Spleen (tissue), 7 donors: ENCODE results near the gene TNFAIP2.

Source experiments
- CTCF ChIP-seq, 11 experiments: fragments of 200-600 bp in 7 of 11; fragments of 450-650 bp in 4 of 11; sonication (generic) in 4 of 11; IDR thresholded peaks in 8 of 11; conservative IDR thresholded peaks in 3 of 11; 1 replicate in 7 of 11; 2 replicates in 4 of 11; pipeline versions ENCODE4 v1.4.0 to v1.8.0; 2016 to 2021; ENCODE audit warnings: antibody characterized with exemption in 11 of 11, inconsistent platforms in 4 of 11, mild to moderate bottlenecking in 1 of 11
- POLR2A ChIP-seq, 3 donors: fragments of 450-650 bp; IDR thresholded peaks; one replicate each; pipeline ENCODE4 v1.5.1; 2017; ENCODE audit warnings: antibody characterized with exemption in 3 of 3, mild to moderate bottlenecking in 1 of 3
- POLR2AphosphoS5 ChIP-seq, 3 donors: sonication (generic); formaldehyde crosslinking; IDR thresholded peaks; one replicate each; pipeline ENCODE4 v1.5.1; 2017; ENCODE audit warnings: antibody characterized with exemption in 3 of 3
- donor health status: DM: no; HTN: no; CAD: no; lungs with moderate emphysema.
- donor health status: DM: no; HTN: no; CAD: no.
- donor health status: DM: no; HTN: no; CAD: no.

GRCh38 chr14:103097244-103097993 is 25.8 kb upstream of the TNFAIP2 start:
- no peak for TF ChIP-seq CTCF (IDR thresholded peaks at IDR 0.05 in 8 of 11, conservative IDR thresholded peaks at IDR 0.05 in 3 of 11)
- TF ChIP-seq POLR2AphosphoS5 (IDR thresholded peaks at IDR 0.05) = no peak
- no peak for TF ChIP-seq POLR2A (IDR thresholded peaks at IDR 0.05)
